Neural cell (in vitro differentiated cells): ENCODE data around the gene CDX1. TPM values are rescaled to one million over a fixed set of nuclear protein-coding genes. Genes with fewer than 3 reads are reported as not detected.

Source experiments
- H2AFZ ChIP-seq: fragments of 200-600, 300-800 bp; sonication (generic), shearing (Covaris generic); 2 replicates; pipeline ENCODE4 v1.6.0; 2014; ENCODE audit warnings: low read depth, mild to moderate bottlenecking, antibody characterized with exemption, low read length, moderate library complexity
- H3F3A ChIP-seq: fragments of 200-600 bp; shearing (Covaris generic); 2 replicates; pipeline ENCODE4 v1.6.1; 2016; ENCODE audit warnings: mild to moderate bottlenecking, moderate library complexity, mixed read lengths, antibody characterized with exemption, low read length; ENCODE audit not compliant: insufficient read depth, poor library complexity, severe bottlenecking
- H3K27ac ChIP-seq: fragments of 200-600, 300-800 bp; sonication (generic), shearing (Covaris generic); 2 replicates; pipeline ENCODE4 v1.5.1; 2014; ENCODE audit warnings: mild to moderate bottlenecking, low read length, moderate library complexity
- H3K27me3 ChIP-seq: fragments of 300-800, 200-600 bp; sonication (generic), shearing (Covaris generic); 2 replicates; pipeline ENCODE4 v1.6.0; 2014; ENCODE audit warnings: mild to moderate bottlenecking, low read depth, low read length, moderate library complexity; ENCODE audit not compliant: insufficient read depth
- H3K36me3 ChIP-seq: fragments of 300-800, 200-600 bp; sonication (generic), shearing (Covaris generic); 2 replicates; pipeline ENCODE4 v1.5.1; 2014; ENCODE audit warnings: mild to moderate bottlenecking, antibody characterized with exemption, low read length, moderate library complexity; ENCODE audit not compliant: insufficient read depth
- H3K4me2 ChIP-seq: fragments of 300-800, 200-600 bp; sonication (generic), shearing (Covaris generic); 2 replicates; pipeline ENCODE4 v1.6.0; 2014; ENCODE audit warnings: mild to moderate bottlenecking, low read length
- H3K4me3 ChIP-seq: fragments of 300-800, 200-600 bp; sonication (generic), shearing (Covaris generic); 2 replicates; pipeline ENCODE4 v1.5.1; 2014; ENCODE audit warnings: mild to moderate bottlenecking, low read length, moderate library complexity
- H3K79me2 ChIP-seq: fragments of 200-600 bp; shearing (Covaris generic); replicated peaks from 2 replicates; pipeline ENCODE4 v1.6.0; 2014; ENCODE audit warnings: mild to moderate bottlenecking, low read length, moderate library complexity; ENCODE audit not compliant: insufficient read depth
- H3K9ac ChIP-seq: fragments of 300-800, 200-600 bp; sonication (generic), shearing (Covaris generic); 2 replicates; pipeline ENCODE4 v1.6.1; 2016; ENCODE audit warnings: mild to moderate bottlenecking, low read length, mixed read lengths
- H3K9me2 ChIP-seq: fragments of 200-600 bp; shearing (Covaris generic); 2 replicates; pipeline ENCODE4 v1.6.1; 2016; ENCODE audit warnings: mild to moderate bottlenecking, low read length, mixed read lengths; ENCODE audit not compliant: insufficient read depth
- H3K9me3 ChIP-seq: fragments of 200-600, 300-800 bp; sonication (generic), shearing (Covaris generic); 2 replicates; pipeline ENCODE4 v1.6.1; 2016; ENCODE audit warnings: mild to moderate bottlenecking, mixed run types, low read length, moderate library complexity, mixed read lengths
- H4K20me1 ChIP-seq: fragments of 200-600 bp; shearing (Covaris generic); 2 replicates; pipeline ENCODE4 v1.6.1; 2016; ENCODE audit warnings: mild to moderate bottlenecking, mixed run types; ENCODE audit not compliant: insufficient read depth
- CTCF ChIP-seq: fragments of 450-650 bp; IDR thresholded peaks from 2 replicates; pipeline ENCODE4 v1.5.1; 2014; ENCODE audit warnings: antibody characterized with exemption, mild to moderate bottlenecking, moderate library complexity; ENCODE audit not compliant: poor library complexity, severe bottlenecking
- EP300 ChIP-seq: fragments of 450-650 bp; conservative IDR thresholded peaks from 2 replicates; pipeline ENCODE4 v1.6.1; 2014; ENCODE audit warnings: antibody characterized with exemption, mild to moderate bottlenecking, moderate library complexity; ENCODE audit not compliant: poor library complexity, severe bottlenecking
- EZH2 ChIP-seq: fragments of 200-600, 300-800 bp; shearing (Covaris generic), sonication (generic); IDR thresholded peaks from 2 replicates; pipeline ENCODE4 v1.6.1; 2014; ENCODE audit warnings: antibody characterized with exemption, low read length, borderline replicate concordance, mild to moderate bottlenecking; ENCODE audit not compliant: insufficient read depth, poor library complexity, severe bottlenecking
- MXI1 ChIP-seq: fragments of 450-650 bp; conservative IDR thresholded peaks from 2 replicates; pipeline ENCODE4 v1.6.1; 2014; ENCODE audit warnings: antibody characterized with exemption, mild to moderate bottlenecking; ENCODE audit not compliant: poor library complexity, severe bottlenecking
- POLR2AphosphoS5 ChIP-seq: IDR thresholded peaks from 2 replicates; pipeline ENCODE4 v1.6.1; 2012
- RAD21 ChIP-seq: fragments of 450-650 bp; conservative IDR thresholded peaks from 2 replicates; pipeline ENCODE4 v1.6.1; 2014; ENCODE audit warnings: antibody characterized with exemption, mild to moderate bottlenecking, moderate library complexity
- SMC3 ChIP-seq: fragments of 450-650 bp; conservative IDR thresholded peaks from 2 replicates; pipeline ENCODE4 v1.6.1; 2014; ENCODE audit warnings: antibody characterized with exemption, mild to moderate bottlenecking, moderate library complexity; ENCODE audit not compliant: poor library complexity
- TAF1 ChIP-seq: IDR thresholded peaks from 2 replicates; pipeline ENCODE4 v1.6.1; 2012; ENCODE audit warnings: low read depth
- polyA plus RNA-seq: library from polyadenylated mRNA; depleted of rRNA; stranded (reverse); fragments of >200 nt; gene quantifications from 2 replicates; pipeline ENCODE4 v1.2.3, GENCODE V29; 2014
- TF ChIP-seq, protein P1 (sequence below): IDR thresholded peaks from 2 replicates; pipeline ENCODE4 v1.6.1; 2012; ENCODE audit warnings: borderline replicate concordance

Gene CDX1
- polyA plus RNA-seq, 1 donor from 2014 or later = not detected

DNA sequence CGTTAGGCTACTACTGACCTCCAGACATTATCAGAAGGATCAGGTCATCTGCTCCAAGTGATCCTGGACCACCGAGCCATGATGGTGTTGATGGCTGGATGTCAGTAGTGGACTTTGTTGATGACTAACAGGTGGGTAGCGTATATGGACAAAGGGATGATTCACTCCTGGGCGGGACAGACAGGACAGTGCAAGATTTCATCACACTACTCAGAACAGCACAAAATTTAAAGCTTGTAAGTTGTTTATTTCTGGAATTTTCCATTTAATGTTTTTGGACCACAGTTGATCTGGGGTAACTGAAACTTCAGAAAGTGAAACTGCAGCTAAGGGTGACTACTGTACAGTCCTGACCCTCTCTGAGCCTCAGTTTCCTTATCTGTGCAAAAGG lies 23.6 kb upstream of the CDX1 start:
- Histone ChIP-seq H3K27ac (no peak overlapping the region), H3F3A (no peaks in the 10 kb centered on the region), H3K9me3 (no peaks in the 10 kb centered on the region), H3K36me3 (no peaks in the 10 kb centered on the region), H3K79me2 (no peaks in the 10 kb centered on the region), H3K4me3 (no peak overlapping the region), H3K9me2 (no peaks in the 10 kb centered on the region), H2AFZ (no peak overlapping the region), H3K9ac (no peak overlapping the region), H3K4me2 (no peak overlapping the region), H3K27me3 (no peaks in the 10 kb centered on the region), H4K20me1 (no peaks in the 10 kb centered on the region)
- no peak for TF ChIP-seq EP300
- TF ChIP-seq, protein P1, sequence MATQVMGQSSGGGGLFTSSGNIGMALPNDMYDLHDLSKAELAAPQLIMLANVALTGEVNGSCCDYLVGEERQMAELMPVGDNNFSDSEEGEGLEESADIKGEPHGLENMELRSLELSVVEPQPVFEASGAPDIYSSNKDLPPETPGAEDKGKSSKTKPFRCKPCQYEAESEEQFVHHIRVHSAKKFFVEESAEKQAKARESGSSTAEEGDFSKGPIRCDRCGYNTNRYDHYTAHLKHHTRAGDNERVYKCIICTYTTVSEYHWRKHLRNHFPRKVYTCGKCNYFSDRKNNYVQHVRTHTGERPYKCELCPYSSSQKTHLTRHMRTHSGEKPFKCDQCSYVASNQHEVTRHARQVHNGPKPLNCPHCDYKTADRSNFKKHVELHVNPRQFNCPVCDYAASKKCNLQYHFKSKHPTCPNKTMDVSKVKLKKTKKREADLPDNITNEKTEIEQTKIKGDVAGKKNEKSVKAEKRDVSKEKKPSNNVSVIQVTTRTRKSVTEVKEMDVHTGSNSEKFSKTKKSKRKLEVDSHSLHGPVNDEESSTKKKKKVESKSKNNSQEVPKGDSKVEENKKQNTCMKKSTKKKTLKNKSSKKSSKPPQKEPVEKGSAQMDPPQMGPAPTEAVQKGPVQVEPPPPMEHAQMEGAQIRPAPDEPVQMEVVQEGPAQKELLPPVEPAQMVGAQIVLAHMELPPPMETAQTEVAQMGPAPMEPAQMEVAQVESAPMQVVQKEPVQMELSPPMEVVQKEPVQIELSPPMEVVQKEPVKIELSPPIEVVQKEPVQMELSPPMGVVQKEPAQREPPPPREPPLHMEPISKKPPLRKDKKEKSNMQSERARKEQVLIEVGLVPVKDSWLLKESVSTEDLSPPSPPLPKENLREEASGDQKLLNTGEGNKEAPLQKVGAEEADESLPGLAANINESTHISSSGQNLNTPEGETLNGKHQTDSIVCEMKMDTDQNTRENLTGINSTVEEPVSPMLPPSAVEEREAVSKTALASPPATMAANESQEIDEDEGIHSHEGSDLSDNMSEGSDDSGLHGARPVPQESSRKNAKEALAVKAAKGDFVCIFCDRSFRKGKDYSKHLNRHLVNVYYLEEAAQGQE = no peak
- TF ChIP-seq TAF1 = no peak
- TF ChIP-seq MXI1 = no peak
- TF ChIP-seq SMC3 = no peak
- TF ChIP-seq RAD21 = no peak
- no peak for TF ChIP-seq EZH2
- TF ChIP-seq POLR2AphosphoS5 = no peak

GRCh38 chr5:150143350-150144245 lies 23.0 kb upstream of the CDX1 start:
- H3F3A ChIP-seq = no peaks in the 10 kb centered on the region
- H4K20me1 ChIP-seq = no peaks in the 10 kb centered on the region
- H3K4me2 ChIP-seq = no peak overlapping the region
- no peak overlapping the region for H3K4me3 ChIP-seq
- no peak for TF ChIP-seq EP300
- no peak for TF ChIP-seq RAD21
- TF ChIP-seq TAF1 = no peak
- TF ChIP-seq, protein P1 = no peak
- no peak for TF ChIP-seq EZH2
- no peak for TF ChIP-seq POLR2AphosphoS5
- no peak for TF ChIP-seq MXI1
- TF ChIP-seq SMC3 = no peak
- no peak for TF ChIP-seq CTCF
- no peaks in the 10 kb centered on the region for H3K27me3 ChIP-seq
- H3K9me2 ChIP-seq = no peaks in the 10 kb centered on the region
- no peak overlapping the region for H3K27ac ChIP-seq
- H3K9me3 ChIP-seq = no peaks in the 10 kb centered on the region
- H3K9ac ChIP-seq = no peak overlapping the region
- H3K36me3 ChIP-seq = no peaks in the 10 kb centered on the region
- no peaks in the 10 kb centered on the region for H3K79me2 ChIP-seq
- no peak overlapping the region for H2AFZ ChIP-seq
